Activated CD8-positive, alpha-beta memory T cell treated with anti-CD3 and anti-CD28 coated beads for 36 hours (primary cell): Measurements from ENCODE around the gene SPSB4. TPM values are rescaled to one million over a fixed set of nuclear protein-coding genes. Genes with fewer than 3 reads are reported as not detected.

Experiments
- CTCF ChIA-PET: fragments of 350-600 bp; sonication (Branson Sonifier 250); formaldehyde crosslinking; loops from one replicate; lab custom pipeline; 2021; ENCODE audit warnings: antibody characterized with exemption; lab: Charles Lee
- POLR2A ChIA-PET: fragments of 350-600 bp; sonication (Branson Sonifier 250); formaldehyde crosslinking; loops from one replicate; lab custom pipeline; 2021; ENCODE audit warnings: antibody characterized with exemption; lab: Charles Lee
- total RNA-seq, 2 experiments: library from RNA; stranded (reverse); gene quantifications; one replicate each; pipeline ENCODE4 v1.2.3, GENCODE V29; 2021

SPSB4 gene
- total RNA-seq, 2 experiments from 2014 or later, result not detected

- ChIA-PET CTCF (interaction anchor here (0.6 kb wide), 1 partner anchor 95 kb away, joined by 3 read pairs; no protein-coding TSS in a partner anchor), POLR2A (no interaction called here)
Observed at GRCh38 chr3:141051443-141052200, 475 bp downstream of the SPSB4 start.

- ChIA-PET CTCF (interaction anchor here (0.6 kb wide), 1 partner anchor 95 kb away, joined by 3 read pairs; no protein-coding TSS in a partner anchor), POLR2A (no interaction called here)
Observed at GRCh38 chr3:141052201-141053069, 1.3 kb downstream of the SPSB4 start.

- ChIA-PET POLR2A (no interaction called here), CTCF (no interaction called here)
Observed at GRCh38 chr3:141055136-141055535, 4.0 kb downstream of the SPSB4 start.

- POLR2A ChIA-PET, result no interaction called here
Observed at GRCh38 chr3:141055536-141056445, 4.6 kb downstream of the SPSB4 start.

GRCh38 chr3:141056751-141057171, 5.6 kb downstream of the SPSB4 start:
- ChIA-PET CTCF (no interaction called here), POLR2A (no interaction called here)

More at GRCh38 chr3:141055536-141056445, 4.6 kb downstream of the SPSB4 start:
- CTCF ChIA-PET, result no interaction called here

- ChIA-PET CTCF (no interaction called here), POLR2A (no interaction called here)
Observed at GRCh38 chr3:141057436-141057835, 6.3 kb downstream of the SPSB4 start.

- POLR2A ChIA-PET, result no interaction called here
- CTCF ChIA-PET, result no interaction called here
Observed at GRCh38 chr3:141057946-141058800, 7.0 kb downstream of the SPSB4 start.

GRCh38 chr3:141058996-141059395, 7.8 kb downstream of the SPSB4 start:
- ChIA-PET POLR2A (interaction anchor here (0.6 kb wide), 1 partner anchor 15 kb away, joined by 3 read pairs; no protein-coding TSS in a partner anchor), CTCF (interaction anchor here (0.7 kb wide), 1 partner anchor 15 kb away, joined by 3 read pairs; no protein-coding TSS in a partner anchor)

- ChIA-PET POLR2A (no interaction called here), CTCF (no interaction called here)
Observed at GRCh38 chr3:141059816-141060215, 8.7 kb downstream of the SPSB4 start.

GRCh38 chr3:141060327-141060726, 9.2 kb downstream of the SPSB4 start:
- POLR2A ChIA-PET, result no interaction called here
- CTCF ChIA-PET, result no interaction called here

GRCh38 chr3:141063831-141064230, 12.7 kb downstream of the SPSB4 start:
- ChIA-PET CTCF (no interaction called here), POLR2A (no interaction called here)

GRCh38 chr3:141064255-141064926, 13.2 kb downstream of the SPSB4 start:
- ChIA-PET POLR2A (no interaction called here), CTCF (no interaction called here)

GRCh38 chr3:141065258-141065657, 14.1 kb downstream of the SPSB4 start:
- ChIA-PET CTCF (no interaction called here), POLR2A (no interaction called here)

- ChIA-PET CTCF (no interaction called here), POLR2A (no interaction called here)
Observed at GRCh38 chr3:141065841-141066805, 15.0 kb downstream of the SPSB4 start.

GRCh38 chr3:141067206-141067974, 16.2 kb downstream of the SPSB4 start:
- POLR2A ChIA-PET, result no interaction called here
- CTCF ChIA-PET, result no interaction called here

GRCh38 chr3:141070229-141070628, 19.1 kb downstream of the SPSB4 start:
- CTCF ChIA-PET, result no interaction called here
- POLR2A ChIA-PET, result no interaction called here
